Kidney epithelial cell (primary cell): ENCODE data around the gene MALRD1. TPM values are rescaled to one million over a fixed set of nuclear protein-coding genes. Genes with fewer than 3 reads are reported as not detected.

Source experiments
- DNase-seq: peaks from one replicate; pipeline ENCODE4 v3.0.0-alpha.2; 2010; ENCODE audit warnings: low read depth
- H3K27me3 ChIP-seq: 2 replicates; pipeline ENCODE4 v1.6.0; 2011; ENCODE audit warnings: low read length; ENCODE audit not compliant: control insufficient read depth, insufficient read depth
- H3K36me3 ChIP-seq: 2 replicates; pipeline ENCODE4 v1.5.1; 2011; ENCODE audit warnings: low read length; ENCODE audit not compliant: control insufficient read depth, insufficient read depth
- H3K4me3 ChIP-seq: 2 replicates; pipeline ENCODE4 v1.5.1; 2011; ENCODE audit warnings: low read depth, mild to moderate bottlenecking, control low read depth, low read length
- CTCF ChIP-seq: IDR thresholded peaks from 2 replicates; pipeline ENCODE4 v1.5.1; 2011; ENCODE audit warnings: mild to moderate bottlenecking, moderate library complexity, low read length, control low read depth, inconsistent platforms; ENCODE audit not compliant: insufficient read depth, poor library complexity, severe bottlenecking
- total RNA-seq: library from RNA; depleted of rRNA; stranded (reverse); fragments of >200 nt; gene quantifications from 2 replicates; pipeline ENCODE4 v1.2.3, GENCODE V29; 2015

Gene MALRD1
- total RNA-seq, 1 donor from 2014 or later = 0.08 TPM

GRCh38 chr10:19302117-19302516 is 253.5 kb downstream of the MALRD1 start:
- H3K4me3 ChIP-seq = no peak overlapping the region
- no peak for TF ChIP-seq CTCF

GRCh38 chr10:19310066-19310465 is 261.5 kb downstream of the MALRD1 start:
- no peaks in the 10 kb centered on the region for H3K27me3 ChIP-seq
- DNase-seq = no peak
- no peak overlapping the region for H3K4me3 ChIP-seq
- TF ChIP-seq CTCF = no peak
- H3K36me3 ChIP-seq = no peaks in the 10 kb centered on the region

More at GRCh38 chr10:19302117-19302516, 253.5 kb downstream of the MALRD1 start:
- no peaks in the 10 kb centered on the region for H3K36me3 ChIP-seq
- peak; percentile 53 for DNase-seq
- no peaks in the 10 kb centered on the region for H3K27me3 ChIP-seq

- DNase-seq = no peak
- TF ChIP-seq CTCF = no peak
- Histone ChIP-seq H3K4me3 (no peak overlapping the region), H3K27me3 (no peaks in the 10 kb centered on the region), H3K36me3 (no peaks in the 10 kb centered on the region)
Measured at GRCh38 chr10:19316204-19316870, 267.7 kb downstream of the MALRD1 start.

GRCh38 chr10:19317952-19318351 is 269.4 kb downstream of the MALRD1 start:
- H3K4me3 ChIP-seq = no peak overlapping the region
- no peak for TF ChIP-seq CTCF
- DNase-seq = no peak

GRCh38 chr10:19325581-19325980 is 277.0 kb downstream of the MALRD1 start:
- no peak for DNase-seq
- TF ChIP-seq CTCF = no peak
- Histone ChIP-seq H3K36me3 (no peaks in the 10 kb centered on the region), H3K4me3 (no peak overlapping the region), H3K27me3 (no peaks in the 10 kb centered on the region)

More at GRCh38 chr10:19317952-19318351, 269.4 kb downstream of the MALRD1 start:
- Histone ChIP-seq H3K27me3 (no peaks in the 10 kb centered on the region), H3K36me3 (no peaks in the 10 kb centered on the region)

GRCh38 chr10:19328582-19328981 is 280.0 kb downstream of the MALRD1 start:
- Histone ChIP-seq H3K4me3 (no peak overlapping the region), H3K27me3 (no peaks in the 10 kb centered on the region), H3K36me3 (no peaks in the 10 kb centered on the region)
- DNase-seq = no peak
- no peak for TF ChIP-seq CTCF
